ENCODE data around the gene ACKR3. TPM values are rescaled to one million over a fixed set of nuclear protein-coding genes. Genes with fewer than 3 reads are reported as not detected.
A peak's percentile ranks its signal among the peaks of the same experiment; 100 is the strongest.

ACKR3 gene
- total RNA-seq = 10 to 100 TPM in 3 of 4 donors, 1 to 10 TPM in 1; 5.9 to 29.5 (median 24.5) TPM

- DNase-seq = peak; percentile 51
- Histone ChIP-seq H3K36me3 (no peaks in the 10 kb centered on the region), H3K4me3 (peak within 1 kb of the TSS; percentile 32 to 69 (median 50)), H3K27me3 (peaks cover 0 to 5% (median 0%) of the 10 kb centered on the region in 4 donors), H3K4me1 (peaks cover 32 to 78% (median 32%) of the 10 kb centered on the region in 3 donors), H3K27ac (peak within 1 kb of the TSS; percentile 78 to 95 (median 89)), H3K9me3 (no peaks in the 10 kb centered on the region)
- intact Hi-C loops (cut with DNase I) = loop anchor here (5.0 kb wide), 1 partner anchor 57 kb away; no protein-coding TSS in a partner anchor
- 0 to 3% methylated on average over 6 to 10 of the region's 10 CpGs for WGBS, 2 donors
- TF ChIP-seq POLR2A (IDR thresholded peaks at IDR 0.05) = peak in 3 of 4 donors; percentile 21 to 67 (median 61)
- peak; percentile 28 to 57 (median 40) for TF ChIP-seq CTCF (IDR thresholded peaks at IDR 0.05)
These were observed at the start of gene ACKR3 for GRCh38 chr2:236569573-236569973. Gene ACKR3 (plus strand): TSS chr2:236569825. CDS start chr2:236580466, 10,641 bp downstream.

- intact Hi-C loops (cut with DNase I) = no loop called here
- H3K36me3 ChIP-seq = no peaks in the 10 kb centered on the region
- no peak overlapping the region for H3K4me3 ChIP-seq
- TF ChIP-seq POLR2A (IDR thresholded peaks at IDR 0.05) = no peak
- TF ChIP-seq CTCF (IDR thresholded peaks at IDR 0.05) = no peak
- no peak overlapping the region for H3K27ac ChIP-seq
- no peak for DNase-seq
- no peaks in the 10 kb centered on the region for H3K9me3 ChIP-seq
- peaks cover 0 to 7% (median 0%) of the 10 kb centered on the region in 4 donors for H3K27me3 ChIP-seq
- H3K4me1 ChIP-seq = no peaks in the 10 kb centered on the region
These were observed 48.1 kb upstream of the ACKR3 start for GRCh38 chr2:236521556-236521955.

- DNase-seq = no peak
- TF ChIP-seq POLR2A (IDR thresholded peaks at IDR 0.05) (no peak), CTCF (IDR thresholded peaks at IDR 0.05) (no peak)
- intact Hi-C loops (cut with DNase I) = no loop called here
These were observed 46.4 kb upstream of the ACKR3 start for GRCh38 chr2:236523249-236523648.

GRCh38 chr2:236525411-236525997, 44.1 kb upstream of the ACKR3 start:
- Histone ChIP-seq H3K27ac (no peak overlapping the region), H3K9me3 (no peaks in the 10 kb centered on the region), H3K27me3 (peaks cover 0 to 7% (median 0%) of the 10 kb centered on the region in 4 donors), H3K4me3 (no peak overlapping the region), H3K36me3 (no peaks in the 10 kb centered on the region), H3K4me1 (no peaks in the 10 kb centered on the region)
- TF ChIP-seq POLR2A (IDR thresholded peaks at IDR 0.05) (no peak), CTCF (IDR thresholded peaks at IDR 0.05) (no peak)
- 75 to 87% methylated on average over 8 of the region's 8 CpGs for WGBS, 2 donors
- no peak for DNase-seq
- intact Hi-C loops (cut with DNase I) = no loop called here

More at GRCh38 chr2:236523249-236523648, 46.4 kb upstream of the ACKR3 start:
- no peak overlapping the region for H3K27ac ChIP-seq
- no peaks in the 10 kb centered on the region for H3K4me1 ChIP-seq
- H3K4me3 ChIP-seq = no peak overlapping the region
- H3K9me3 ChIP-seq = no peaks in the 10 kb centered on the region
- peaks cover 0 to 7% (median 0%) of the 10 kb centered on the region in 4 donors for H3K27me3 ChIP-seq
- H3K36me3 ChIP-seq = no peaks in the 10 kb centered on the region

- no peak for DNase-seq
- intact Hi-C loops (cut with DNase I) = no loop called here
- no peak for TF ChIP-seq POLR2A (IDR thresholded peaks at IDR 0.05)
- no peak for TF ChIP-seq CTCF (IDR thresholded peaks at IDR 0.05)
These were observed 43.0 kb upstream of the ACKR3 start for GRCh38 chr2:236526455-236527158.

More at GRCh38 chr2:236526455-236527158, 43.0 kb upstream of the ACKR3 start:
- peaks cover 0 to 1% (median 0%) of the 10 kb centered on the region in 3 donors for H3K4me1 ChIP-seq
- H3K27ac ChIP-seq = no peak overlapping the region
- H3K27me3 ChIP-seq = peaks cover 0 to 3% (median 0%) of the 10 kb centered on the region in 4 donors
- H3K9me3 ChIP-seq = no peaks in the 10 kb centered on the region
- 92 to 95% methylated on average over 7 to 10 of the region's 14 CpGs for WGBS, 2 donors
- H3K36me3 ChIP-seq = no peaks in the 10 kb centered on the region
- no peak overlapping the region for H3K4me3 ChIP-seq

Data from esophagus squamous epithelium (tissue), 5 donors.